Activated B cell treated with CpG ODN at 0.5 μM for 24 hours (primary cell): ENCODE measurements around the gene DGCR8. TPM values are rescaled to one million over a fixed set of nuclear protein-coding genes. Genes with fewer than 3 reads are reported as not detected.

ENCODE experiments used
- ATAC-seq: fragments of 200-7000 bp; cut with Tn5 transposase; one replicate; pipeline ENCODE4 v1.10.0; 2021; ENCODE audit warnings: low read depth, mild to moderate bottlenecking, moderate library complexity
- CTCF ChIA-PET: fragments of 350-600 bp; sonication (Branson Sonifier 250); formaldehyde crosslinking; loops from one replicate; lab custom pipeline; 2021; ENCODE audit warnings: antibody characterized with exemption; lab: Charles Lee
- POLR2A ChIA-PET: fragments of 350-600 bp; sonication (Branson Sonifier 250); formaldehyde crosslinking; loops from one replicate; lab custom pipeline; 2021; ENCODE audit warnings: antibody characterized with exemption; lab: Charles Lee
- DNase-seq: peaks from one replicate; pipeline ENCODE4 v3.0.0; 2022
- H3K27ac Mint-ChIP-seq: one replicate; pipeline ENCODE4 v1.8.0; 2020; ENCODE audit warnings: mixed read lengths
- H3K27me3 Mint-ChIP-seq: one replicate; pipeline ENCODE4 v1.8.0; 2021; ENCODE audit warnings: mixed read lengths
- H3K36me3 Mint-ChIP-seq: one replicate; pipeline ENCODE4 v1.8.0; 2021; ENCODE audit warnings: low read depth, mixed read lengths
- H3K4me1 Mint-ChIP-seq: one replicate; pipeline ENCODE4 v1.8.0; 2021; ENCODE audit warnings: mixed read lengths
- H3K4me3 Mint-ChIP-seq: one replicate; pipeline ENCODE4 v1.8.0; 2020; ENCODE audit warnings: mild to moderate bottlenecking, mixed read lengths
- H3K9me3 Mint-ChIP-seq: one replicate; pipeline ENCODE4 v1.8.0; 2020; ENCODE audit warnings: mixed read lengths
- intact Hi-C: fragments of 100-400 bp; cut with micrococcal nuclease; formaldehyde crosslinking; loops from one replicate; pipeline ENCODE4 v1.15.1; 2024
- total RNA-seq: library from RNA; stranded (reverse); gene quantifications from 2 replicates; pipeline ENCODE4 v1.2.3, GENCODE V29; 2022
- TF ChIP-seq, protein P1 (sequence below): fragments of 200-600 bp; IDR thresholded peaks from one replicate; pipeline ENCODE4 v1.8.0; 2022; ENCODE audit warnings: antibody characterized with exemption, mild to moderate bottlenecking

DGCR8 gene
- total RNA-seq, 1 donor from 2014 or later = 35.5 TPM

DNA sequence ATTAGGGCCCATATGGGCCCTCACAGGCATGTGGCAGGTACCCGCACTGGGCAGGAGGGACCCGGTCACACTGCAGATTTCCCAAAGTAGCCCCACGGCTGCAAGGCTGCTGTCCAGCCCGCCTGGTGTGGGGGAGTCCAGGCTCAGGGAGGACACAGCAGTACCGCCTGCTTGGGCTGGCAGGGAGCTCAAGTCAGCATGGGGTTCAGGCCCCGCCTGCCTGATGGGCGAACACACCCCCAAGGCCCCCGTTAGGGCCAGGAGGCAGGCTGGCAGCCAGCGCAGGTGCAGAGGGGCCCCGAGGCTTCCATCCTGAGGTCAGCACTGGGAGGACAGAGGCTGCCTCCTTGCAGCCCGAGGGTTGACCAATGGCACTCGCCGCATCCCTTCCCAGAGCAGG is 57.1 kb downstream of the DGCR8 start:
- H3K9me3 Mint-ChIP-seq = no peaks in the 10 kb centered on the region
- ChIA-PET CTCF (no interaction called here), POLR2A (no interaction called here)
- TF ChIP-seq, protein P1, sequence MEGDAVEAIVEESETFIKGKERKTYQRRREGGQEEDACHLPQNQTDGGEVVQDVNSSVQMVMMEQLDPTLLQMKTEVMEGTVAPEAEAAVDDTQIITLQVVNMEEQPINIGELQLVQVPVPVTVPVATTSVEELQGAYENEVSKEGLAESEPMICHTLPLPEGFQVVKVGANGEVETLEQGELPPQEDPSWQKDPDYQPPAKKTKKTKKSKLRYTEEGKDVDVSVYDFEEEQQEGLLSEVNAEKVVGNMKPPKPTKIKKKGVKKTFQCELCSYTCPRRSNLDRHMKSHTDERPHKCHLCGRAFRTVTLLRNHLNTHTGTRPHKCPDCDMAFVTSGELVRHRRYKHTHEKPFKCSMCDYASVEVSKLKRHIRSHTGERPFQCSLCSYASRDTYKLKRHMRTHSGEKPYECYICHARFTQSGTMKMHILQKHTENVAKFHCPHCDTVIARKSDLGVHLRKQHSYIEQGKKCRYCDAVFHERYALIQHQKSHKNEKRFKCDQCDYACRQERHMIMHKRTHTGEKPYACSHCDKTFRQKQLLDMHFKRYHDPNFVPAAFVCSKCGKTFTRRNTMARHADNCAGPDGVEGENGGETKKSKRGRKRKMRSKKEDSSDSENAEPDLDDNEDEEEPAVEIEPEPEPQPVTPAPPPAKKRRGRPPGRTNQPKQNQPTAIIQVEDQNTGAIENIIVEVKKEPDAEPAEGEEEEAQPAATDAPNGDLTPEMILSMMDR = no peak
- no peaks in the 10 kb centered on the region for H3K27me3 Mint-ChIP-seq
- no peak overlapping the region for H3K27ac Mint-ChIP-seq
- DNase-seq (no peak), ATAC-seq (no peak)
- intact Hi-C loops = no loop called here
- H3K4me3 Mint-ChIP-seq = no peak overlapping the region
- peaks cover 41% of the 10 kb centered on the region for H3K4me1 Mint-ChIP-seq
- peaks cover 6% of the 10 kb centered on the region for H3K36me3 Mint-ChIP-seq

DNA sequence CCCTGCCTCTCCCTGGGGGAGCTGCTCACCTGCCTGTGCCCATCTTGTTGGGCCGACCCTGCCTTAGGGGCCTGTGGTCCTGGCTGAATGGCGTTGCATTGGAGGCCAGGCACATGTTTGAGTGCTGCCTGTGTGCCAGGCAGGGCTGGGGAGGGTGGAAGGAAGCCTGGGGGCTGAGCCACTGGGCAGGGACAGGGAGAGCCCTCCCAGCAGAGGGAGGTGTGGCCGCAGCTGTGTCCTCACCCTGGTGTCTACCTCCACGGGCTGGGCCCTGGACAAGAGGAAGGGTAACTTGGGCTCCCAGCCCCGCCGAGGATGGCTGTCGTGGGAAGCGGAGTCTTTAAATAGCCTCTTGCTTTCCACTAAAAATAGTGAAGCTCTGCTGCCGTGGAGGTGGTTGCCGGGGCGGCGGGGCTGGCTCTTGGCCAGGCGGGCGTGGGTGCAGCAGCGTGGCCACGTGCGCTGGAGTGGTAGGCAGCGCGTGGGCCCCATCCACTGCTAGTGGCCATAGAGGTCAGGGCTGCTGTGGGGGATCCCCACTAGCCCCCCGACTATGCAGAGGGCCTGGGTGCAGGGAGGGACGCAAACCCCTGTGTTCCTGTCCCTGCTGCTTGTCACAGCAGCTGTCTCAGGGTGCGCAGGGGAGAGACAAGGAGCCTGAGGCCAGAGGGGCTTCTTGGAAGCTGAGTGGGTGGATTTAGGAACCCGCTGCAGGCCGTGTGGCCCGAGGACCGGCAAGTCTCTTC is 57.8 kb downstream of the DGCR8 start:
- POLR2A ChIA-PET = no interaction called here
- Mint-ChIP-seq H3K27me3 (no peaks in the 10 kb centered on the region), H3K4me1 (peaks cover 37% of the 10 kb centered on the region), H3K27ac (no peak overlapping the region), H3K36me3 (peaks cover 6% of the 10 kb centered on the region), H3K9me3 (no peaks in the 10 kb centered on the region), H3K4me3 (no peak overlapping the region)
- TF ChIP-seq, protein P1 = no peak
- CTCF ChIA-PET = no interaction called here
- no peak for DNase-seq
- ATAC-seq = no peak
- intact Hi-C loops = no loop called here

DNA sequence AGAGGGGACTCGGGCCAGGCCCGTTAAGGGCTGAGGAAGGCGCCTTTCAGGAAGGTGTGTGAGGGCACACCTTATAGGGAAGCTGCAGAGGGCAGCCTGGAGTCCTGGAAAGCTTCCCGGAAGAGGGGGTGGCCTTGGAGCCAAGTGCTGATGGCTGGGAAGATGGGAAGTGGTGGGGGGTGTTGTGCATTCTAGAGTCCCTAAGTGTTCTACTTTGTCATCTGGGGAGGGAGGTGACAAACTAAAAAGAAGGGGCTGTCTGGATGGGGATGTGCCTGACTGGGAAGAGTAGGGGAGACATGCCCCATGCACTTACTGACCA is 58.3 kb downstream of the DGCR8 start:
- TF ChIP-seq, protein P1 = no peak
- ATAC-seq = no peak
- H3K4me3 Mint-ChIP-seq = no peak overlapping the region
- no peaks in the 10 kb centered on the region for H3K9me3 Mint-ChIP-seq
- H3K4me1 Mint-ChIP-seq = peaks cover 32% of the 10 kb centered on the region
- no peak for DNase-seq
- H3K27ac Mint-ChIP-seq = no peak overlapping the region
- H3K36me3 Mint-ChIP-seq = peaks cover 6% of the 10 kb centered on the region
- no peaks in the 10 kb centered on the region for H3K27me3 Mint-ChIP-seq
- ChIA-PET POLR2A (no interaction called here), CTCF (no interaction called here)
- intact Hi-C loops = no loop called here

DNA sequence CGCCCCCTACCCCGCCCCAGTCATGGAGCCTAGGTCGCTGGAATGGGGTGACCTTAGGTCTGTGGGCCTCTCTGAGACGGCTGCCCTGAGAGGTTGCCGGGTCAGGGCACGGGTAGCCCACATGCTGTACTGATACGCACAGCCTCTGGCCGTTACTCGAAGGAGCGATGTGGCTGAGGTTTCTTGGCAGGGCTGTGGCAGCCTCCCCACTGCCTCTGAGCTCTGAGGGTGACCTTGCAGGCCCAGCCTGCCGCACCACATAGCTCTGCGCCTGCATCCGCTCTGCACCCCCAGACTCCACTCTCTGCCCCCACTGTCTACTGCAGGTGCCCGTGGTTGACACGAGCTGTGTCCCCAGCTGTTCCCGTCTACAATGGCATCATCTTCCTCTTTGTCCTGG is 58.8 kb downstream of the DGCR8 start:
- no peaks in the 10 kb centered on the region for H3K27me3 Mint-ChIP-seq
- H3K36me3 Mint-ChIP-seq = peaks cover 8% of the 10 kb centered on the region
- H3K27ac Mint-ChIP-seq = no peak overlapping the region
- intact Hi-C loops = no loop called here
- H3K9me3 Mint-ChIP-seq = no peaks in the 10 kb centered on the region
- CTCF ChIA-PET = no interaction called here
- DNase-seq = no peak
- TF ChIP-seq, protein P1 = no peak
- no peak for ATAC-seq
- H3K4me1 Mint-ChIP-seq = peaks cover 27% of the 10 kb centered on the region
- POLR2A ChIA-PET = no interaction called here
- no peak overlapping the region for H3K4me3 Mint-ChIP-seq

DNA sequence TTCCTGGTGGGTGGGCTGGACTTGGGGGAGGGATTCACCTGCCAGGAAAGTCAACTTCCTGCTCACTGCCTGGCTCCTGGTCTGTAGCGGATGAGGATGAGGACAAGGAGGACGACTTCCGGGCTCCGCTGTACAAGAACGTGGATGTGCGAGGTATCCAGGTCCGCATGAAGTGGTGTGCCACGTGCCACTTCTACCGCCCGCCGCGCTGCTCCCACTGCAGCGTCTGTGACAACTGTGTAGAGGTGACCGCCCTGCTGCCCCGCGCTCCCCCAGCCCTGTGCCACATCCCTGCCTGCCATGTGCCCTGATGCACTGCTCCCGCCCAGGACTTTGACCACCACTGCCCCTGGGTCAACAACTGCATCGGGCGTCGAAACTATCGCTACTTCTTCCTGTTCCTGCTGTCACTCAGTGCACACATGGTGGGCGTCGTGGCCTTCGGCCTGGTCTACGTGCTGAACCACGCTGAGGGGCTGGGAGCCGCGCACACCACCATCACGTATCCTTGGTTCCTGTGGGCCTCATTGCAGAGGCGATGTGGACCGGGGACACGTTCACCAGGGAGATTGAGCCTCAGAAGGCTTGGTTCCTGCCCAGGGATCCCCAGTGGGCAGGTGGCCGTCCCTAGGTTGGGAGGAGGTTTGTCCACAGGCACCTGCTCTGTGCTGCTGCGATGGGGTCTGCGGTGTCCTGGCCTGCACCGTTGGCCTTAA is 59.5 kb downstream of the DGCR8 start:
- H3K27me3 Mint-ChIP-seq = no peaks in the 10 kb centered on the region
- TF ChIP-seq, protein P1 = no peak
- ChIA-PET CTCF (no interaction called here), POLR2A (no interaction called here)
- no peak for DNase-seq
- intact Hi-C loops = no loop called here
- no peaks in the 10 kb centered on the region for H3K9me3 Mint-ChIP-seq
- H3K27ac Mint-ChIP-seq = no peak overlapping the region
- no peak for ATAC-seq
- H3K4me3 Mint-ChIP-seq = no peak overlapping the region
- H3K4me1 Mint-ChIP-seq = peaks cover 22% of the 10 kb centered on the region
- H3K36me3 Mint-ChIP-seq = peaks cover 10% of the 10 kb centered on the region
